ENCODE data around the gene CYTH3. TPM values are rescaled to one million over a fixed set of nuclear protein-coding genes. Genes with fewer than 3 reads are reported as not detected.
"Not testable (repeated sequence)": the region's sequence is repeated elsewhere in the genome, so short reads cannot be mapped to it uniquely, and the experiment has no call there.

The CYTH3 gene
- total RNA-seq, 2 donors from 2014 or later, result 2.2 to 8.4 TPM

- peaks cover 72% of the 10 kb centered on the region for H3K36me3 Mint-ChIP-seq (ENCODE audit: low read depth)
- peak overlapping the region; percentile 25 for H3K27ac Mint-ChIP-seq
- no peak for ATAC-seq (replicated peaks)
- H3K27me3 Mint-ChIP-seq, result no peaks in the 10 kb centered on the region
- no peak overlapping the region for H3K4me3 Mint-ChIP-seq
- H3K9me3 Mint-ChIP-seq, result no peaks in the 10 kb centered on the region
- no peaks in the 10 kb centered on the region for H3K4me1 Mint-ChIP-seq
Observed at GRCh38 chr7:6159097-6159483, 113.3 kb downstream of the CYTH3 start.

- H3K4me3 Mint-ChIP-seq, result no peak overlapping the region
- H3K27me3 Mint-ChIP-seq, result no peaks in the 10 kb centered on the region
- H3K36me3 Mint-ChIP-seq (ENCODE audit: low read depth), result peaks cover 72% of the 10 kb centered on the region
- no peaks in the 10 kb centered on the region for H3K4me1 Mint-ChIP-seq
- H3K9me3 Mint-ChIP-seq, result no peaks in the 10 kb centered on the region
- H3K27ac Mint-ChIP-seq, result no peak overlapping the region
- ATAC-seq (replicated peaks), result no peak
Observed at GRCh38 chr7:6158424-6159096, 113.9 kb downstream of the CYTH3 start.

GRCh38 chr7:6157685-6158423 lies 114.6 kb downstream of the CYTH3 start:
- peaks cover 79% of the 10 kb centered on the region for H3K36me3 Mint-ChIP-seq (ENCODE audit: low read depth)
- H3K9me3 Mint-ChIP-seq, result no peaks in the 10 kb centered on the region
- ATAC-seq (replicated peaks), result no peak
- H3K4me3 Mint-ChIP-seq, result no peak overlapping the region
- no peaks in the 10 kb centered on the region for H3K27me3 Mint-ChIP-seq
- H3K27ac Mint-ChIP-seq, result no peak overlapping the region
- H3K4me1 Mint-ChIP-seq, result no peaks in the 10 kb centered on the region

GRCh38 chr7:6156734-6157133 lies 115.7 kb downstream of the CYTH3 start:
- H3K4me3 Mint-ChIP-seq, result no peak overlapping the region
- peaks cover 87% of the 10 kb centered on the region for H3K36me3 Mint-ChIP-seq (ENCODE audit: low read depth)
- H3K27me3 Mint-ChIP-seq, result no peaks in the 10 kb centered on the region
- no peaks in the 10 kb centered on the region for H3K9me3 Mint-ChIP-seq
- H3K4me1 Mint-ChIP-seq, result no peaks in the 10 kb centered on the region
- H3K27ac Mint-ChIP-seq, result no peak overlapping the region
- no peak for ATAC-seq (replicated peaks)

- ATAC-seq (replicated peaks), result no peak
- no peaks in the 10 kb centered on the region for H3K9me3 Mint-ChIP-seq
- H3K36me3 Mint-ChIP-seq (ENCODE audit: low read depth), result peaks cover 87% of the 10 kb centered on the region
- no peak overlapping the region for H3K4me3 Mint-ChIP-seq
- H3K27me3 Mint-ChIP-seq, result no peaks in the 10 kb centered on the region
- peak overlapping the region; percentile 50 for H3K27ac Mint-ChIP-seq
- H3K4me1 Mint-ChIP-seq, result no peaks in the 10 kb centered on the region
Observed at GRCh38 chr7:6155596-6155995, 116.8 kb downstream of the CYTH3 start.

- peak overlapping the region; percentile 50 for H3K27ac Mint-ChIP-seq
- peaks cover 87% of the 10 kb centered on the region for H3K36me3 Mint-ChIP-seq (ENCODE audit: low read depth)
- H3K4me3 Mint-ChIP-seq, result no peak overlapping the region
- no peaks in the 10 kb centered on the region for H3K27me3 Mint-ChIP-seq
- no peaks in the 10 kb centered on the region for H3K4me1 Mint-ChIP-seq
- H3K9me3 Mint-ChIP-seq, result no peaks in the 10 kb centered on the region
- ATAC-seq (replicated peaks), result no peak
Observed at GRCh38 chr7:6154542-6155404, 117.7 kb downstream of the CYTH3 start.

- H3K36me3 Mint-ChIP-seq (ENCODE audit: low read depth), result peaks cover 87% of the 10 kb centered on the region
- no peaks in the 10 kb centered on the region for H3K4me1 Mint-ChIP-seq
Observed at GRCh38 chr7:6153646-6154541, 118.5 kb downstream of the CYTH3 start.

GRCh38 chr7:6151994-6152735 lies 120.3 kb downstream of the CYTH3 start:
- H3K27ac Mint-ChIP-seq, result no peak overlapping the region
- no peaks in the 10 kb centered on the region for H3K4me1 Mint-ChIP-seq
- no peak overlapping the region for H3K4me3 Mint-ChIP-seq
- ATAC-seq (replicated peaks), result no peak
- H3K27me3 Mint-ChIP-seq, result no peaks in the 10 kb centered on the region
- H3K9me3 Mint-ChIP-seq, result no peaks in the 10 kb centered on the region
- H3K36me3 Mint-ChIP-seq (ENCODE audit: low read depth), result peaks cover 88% of the 10 kb centered on the region

More at GRCh38 chr7:6153646-6154541, 118.5 kb downstream of the CYTH3 start:
- ATAC-seq (replicated peaks), result no peak
- no peaks in the 10 kb centered on the region for H3K27me3 Mint-ChIP-seq
- H3K9me3 Mint-ChIP-seq, result no peaks in the 10 kb centered on the region
- no peak overlapping the region for H3K27ac Mint-ChIP-seq
- no peak overlapping the region for H3K4me3 Mint-ChIP-seq

GRCh38 chr7:6151527-6151926 lies 120.9 kb downstream of the CYTH3 start:
- not testable (repeated sequence) for H3K4me3 Mint-ChIP-seq; H3K27me3 Mint-ChIP-seq; H3K9me3 Mint-ChIP-seq; H3K27ac Mint-ChIP-seq; H3K4me1 Mint-ChIP-seq; ATAC-seq (replicated peaks)
- H3K36me3 Mint-ChIP-seq (ENCODE audit: low read depth), result peaks cover 90% of the 10 kb centered on the region

- H3K4me3 Mint-ChIP-seq, result no peak overlapping the region
- no peak for ATAC-seq (replicated peaks)
- no peak overlapping the region for H3K27ac Mint-ChIP-seq
- peaks cover 90% of the 10 kb centered on the region for H3K36me3 Mint-ChIP-seq (ENCODE audit: low read depth)
- no peaks in the 10 kb centered on the region for H3K4me1 Mint-ChIP-seq
- H3K27me3 Mint-ChIP-seq, result no peaks in the 10 kb centered on the region
- no peaks in the 10 kb centered on the region for H3K9me3 Mint-ChIP-seq
Observed at GRCh38 chr7:6149996-6150395, 122.4 kb downstream of the CYTH3 start.

- no peak for ATAC-seq (replicated peaks)
- no peak overlapping the region for H3K4me3 Mint-ChIP-seq
Observed at GRCh38 chr7:6148724-6149360, 123.6 kb downstream of the CYTH3 start.

GRCh38 chr7:6147627-6148026 lies 124.8 kb downstream of the CYTH3 start:
- Mint-ChIP-seq H3K4me3 (no peak overlapping the region), H3K4me1 (no peaks in the 10 kb centered on the region), H3K27me3 (no peaks in the 10 kb centered on the region), H3K27ac (no peak overlapping the region), H3K36me3 (ENCODE audit: low read depth) (peaks cover 100% of the 10 kb centered on the region), H3K9me3 (no peaks in the 10 kb centered on the region)
- no peak for ATAC-seq (replicated peaks)

More at GRCh38 chr7:6148724-6149360, 123.6 kb downstream of the CYTH3 start:
- no peaks in the 10 kb centered on the region for H3K9me3 Mint-ChIP-seq
- H3K27me3 Mint-ChIP-seq, result no peaks in the 10 kb centered on the region
- peaks cover 97% of the 10 kb centered on the region for H3K36me3 Mint-ChIP-seq (ENCODE audit: low read depth)
- H3K4me1 Mint-ChIP-seq, result no peaks in the 10 kb centered on the region
- no peak overlapping the region for H3K27ac Mint-ChIP-seq

- Mint-ChIP-seq H3K4me1 (no peaks in the 10 kb centered on the region), H3K36me3 (ENCODE audit: low read depth) (peaks cover 100% of the 10 kb centered on the region), H3K4me3 (no peak overlapping the region), H3K9me3 (no peaks in the 10 kb centered on the region), H3K27me3 (no peaks in the 10 kb centered on the region), H3K27ac (no peak overlapping the region)
- no peak for ATAC-seq (replicated peaks)
Observed at GRCh38 chr7:6146666-6147065, 125.8 kb downstream of the CYTH3 start.
